ENCODE results near the gene NKTR. TPM values are rescaled to one million over a fixed set of nuclear protein-coding genes. Genes with fewer than 3 reads are reported as not detected.

Gene NKTR
- total and polyA plus RNA-seq, 2 experiments from 2014 or later: 81.3 to 117 TPM

DNA sequence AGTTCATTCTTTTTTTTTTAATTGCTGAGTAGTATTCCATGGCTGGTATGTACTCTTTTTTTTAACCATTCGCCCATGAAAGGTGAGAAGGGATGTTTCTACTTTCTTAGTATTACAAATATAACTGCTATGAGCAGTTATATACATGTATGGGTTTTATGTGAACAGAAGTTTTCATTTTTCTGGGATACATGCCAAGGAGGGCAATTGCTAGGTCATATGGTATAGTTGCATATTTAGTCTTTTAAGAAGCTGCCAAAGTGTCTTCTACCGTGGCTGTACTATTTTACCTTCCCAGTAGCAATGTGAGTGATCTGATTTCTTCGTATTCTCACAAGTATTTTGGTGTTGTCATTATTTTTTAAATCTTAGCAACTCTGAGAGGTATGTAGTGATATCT lies 73.7 kb downstream of the NKTR start (continued):
- TF ChIP-seq, protein P1, sequence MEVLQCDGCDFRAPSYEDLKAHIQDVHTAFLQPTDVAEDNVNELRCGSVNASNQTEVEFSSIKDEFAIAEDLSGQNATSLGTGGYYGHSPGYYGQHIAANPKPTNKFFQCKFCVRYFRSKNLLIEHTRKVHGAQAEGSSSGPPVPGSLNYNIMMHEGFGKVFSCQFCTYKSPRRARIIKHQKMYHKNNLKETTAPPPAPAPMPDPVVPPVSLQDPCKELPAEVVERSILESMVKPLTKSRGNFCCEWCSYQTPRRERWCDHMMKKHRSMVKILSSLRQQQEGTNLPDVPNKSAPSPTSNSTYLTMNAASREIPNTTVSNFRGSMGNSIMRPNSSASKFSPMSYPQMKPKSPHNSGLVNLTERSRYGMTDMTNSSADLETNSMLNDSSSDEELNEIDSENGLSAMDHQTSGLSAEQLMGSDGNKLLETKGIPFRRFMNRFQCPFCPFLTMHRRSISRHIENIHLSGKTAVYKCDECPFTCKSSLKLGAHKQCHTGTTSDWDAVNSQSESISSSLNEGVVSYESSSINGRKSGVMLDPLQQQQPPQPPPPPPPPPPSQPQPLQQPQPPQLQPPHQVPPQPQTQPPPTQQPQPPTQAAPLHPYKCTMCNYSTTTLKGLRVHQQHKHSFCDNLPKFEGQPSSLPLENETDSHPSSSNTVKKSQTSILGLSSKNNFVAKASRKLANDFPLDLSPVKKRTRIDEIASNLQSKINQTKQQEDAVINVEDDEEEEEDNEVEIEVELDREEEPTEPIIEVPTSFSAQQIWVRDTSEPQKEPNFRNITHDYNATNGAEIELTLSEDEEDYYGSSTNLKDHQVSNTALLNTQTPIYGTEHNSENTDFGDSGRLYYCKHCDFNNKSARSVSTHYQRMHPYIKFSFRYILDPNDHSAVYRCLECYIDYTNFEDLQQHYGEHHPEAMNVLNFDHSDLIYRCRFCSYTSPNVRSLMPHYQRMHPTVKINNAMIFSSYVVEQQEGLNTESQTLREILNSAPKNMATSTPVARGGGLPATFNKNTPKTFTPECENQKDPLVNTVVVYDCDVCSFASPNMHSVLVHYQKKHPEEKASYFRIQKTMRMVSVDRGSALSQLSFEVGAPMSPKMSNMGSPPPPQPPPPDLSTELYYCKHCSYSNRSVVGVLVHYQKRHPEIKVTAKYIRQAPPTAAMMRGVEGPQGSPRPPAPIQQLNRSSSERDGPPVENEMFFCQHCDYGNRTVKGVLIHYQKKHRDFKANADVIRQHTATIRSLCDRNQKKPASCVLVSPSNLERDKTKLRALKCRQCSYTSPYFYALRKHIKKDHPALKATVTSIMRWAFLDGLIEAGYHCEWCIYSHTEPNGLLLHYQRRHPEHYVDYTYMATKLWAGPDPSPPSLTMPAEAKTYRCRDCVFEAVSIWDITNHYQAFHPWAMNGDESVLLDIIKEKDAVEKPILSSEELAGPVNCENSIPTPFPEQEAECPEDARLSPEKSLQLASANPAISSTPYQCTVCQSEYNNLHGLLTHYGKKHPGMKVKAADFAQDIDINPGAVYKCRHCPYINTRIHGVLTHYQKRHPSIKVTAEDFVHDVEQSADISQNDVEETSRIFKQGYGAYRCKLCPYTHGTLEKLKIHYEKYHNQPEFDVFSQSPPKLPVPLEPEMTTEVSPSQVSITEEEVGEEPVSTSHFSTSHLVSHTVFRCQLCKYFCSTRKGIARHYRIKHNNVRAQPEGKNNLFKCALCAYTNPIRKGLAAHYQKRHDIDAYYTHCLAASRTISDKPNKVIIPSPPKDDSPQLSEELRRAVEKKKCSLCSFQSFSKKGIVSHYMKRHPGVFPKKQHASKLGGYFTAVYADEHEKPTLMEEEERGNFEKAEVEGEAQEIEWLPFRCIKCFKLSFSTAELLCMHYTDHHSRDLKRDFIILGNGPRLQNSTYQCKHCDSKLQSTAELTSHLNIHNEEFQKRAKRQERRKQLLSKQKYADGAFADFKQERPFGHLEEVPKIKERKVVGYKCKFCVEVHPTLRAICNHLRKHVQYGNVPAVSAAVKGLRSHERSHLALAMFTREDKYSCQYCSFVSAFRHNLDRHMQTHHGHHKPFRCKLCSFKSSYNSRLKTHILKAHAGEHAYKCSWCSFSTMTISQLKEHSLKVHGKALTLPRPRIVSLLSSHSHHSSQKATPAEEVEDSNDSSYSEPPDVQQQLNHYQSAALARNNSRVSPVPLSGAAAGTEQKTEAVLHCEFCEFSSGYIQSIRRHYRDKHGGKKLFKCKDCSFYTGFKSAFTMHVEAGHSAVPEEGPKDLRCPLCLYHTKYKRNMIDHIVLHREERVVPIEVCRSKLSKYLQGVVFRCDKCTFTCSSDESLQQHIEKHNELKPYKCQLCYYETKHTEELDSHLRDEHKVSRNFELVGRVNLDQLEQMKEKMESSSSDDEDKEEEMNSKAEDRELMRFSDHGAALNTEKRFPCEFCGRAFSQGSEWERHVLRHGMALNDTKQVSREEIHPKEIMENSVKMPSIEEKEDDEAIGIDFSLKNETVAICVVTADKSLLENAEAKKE (CRISPR knock-in tag; IDR thresholded peaks at IDR 0.05): no peak
- TF ChIP-seq, protein P2, sequence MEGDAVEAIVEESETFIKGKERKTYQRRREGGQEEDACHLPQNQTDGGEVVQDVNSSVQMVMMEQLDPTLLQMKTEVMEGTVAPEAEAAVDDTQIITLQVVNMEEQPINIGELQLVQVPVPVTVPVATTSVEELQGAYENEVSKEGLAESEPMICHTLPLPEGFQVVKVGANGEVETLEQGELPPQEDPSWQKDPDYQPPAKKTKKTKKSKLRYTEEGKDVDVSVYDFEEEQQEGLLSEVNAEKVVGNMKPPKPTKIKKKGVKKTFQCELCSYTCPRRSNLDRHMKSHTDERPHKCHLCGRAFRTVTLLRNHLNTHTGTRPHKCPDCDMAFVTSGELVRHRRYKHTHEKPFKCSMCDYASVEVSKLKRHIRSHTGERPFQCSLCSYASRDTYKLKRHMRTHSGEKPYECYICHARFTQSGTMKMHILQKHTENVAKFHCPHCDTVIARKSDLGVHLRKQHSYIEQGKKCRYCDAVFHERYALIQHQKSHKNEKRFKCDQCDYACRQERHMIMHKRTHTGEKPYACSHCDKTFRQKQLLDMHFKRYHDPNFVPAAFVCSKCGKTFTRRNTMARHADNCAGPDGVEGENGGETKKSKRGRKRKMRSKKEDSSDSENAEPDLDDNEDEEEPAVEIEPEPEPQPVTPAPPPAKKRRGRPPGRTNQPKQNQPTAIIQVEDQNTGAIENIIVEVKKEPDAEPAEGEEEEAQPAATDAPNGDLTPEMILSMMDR (conservative IDR thresholded peaks at IDR 0.05; ENCODE audit: low read depth in 2 of 2): no peak

DNA sequence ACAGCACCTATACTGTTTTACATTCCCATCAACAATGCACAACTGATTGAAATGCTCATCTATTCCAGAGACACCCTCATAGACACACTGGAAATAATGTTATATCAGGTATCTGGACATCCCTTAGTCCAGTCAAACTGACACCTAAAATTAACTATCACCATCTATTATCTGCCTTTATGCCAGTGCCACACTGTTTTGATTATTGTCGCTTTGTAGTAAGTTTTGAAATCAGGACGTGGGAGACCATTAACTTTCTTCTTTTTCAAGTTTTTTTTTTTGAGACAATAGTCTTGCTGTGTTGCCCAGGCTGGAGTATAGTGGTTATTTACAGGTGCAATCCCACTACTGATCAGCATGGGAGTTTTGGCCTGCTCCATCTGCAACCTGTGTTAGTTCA lies 75.4 kb downstream of the NKTR start:
- 0 out of 2 replicates have a peak, but pooled peaks cover 9% of the 10 kb centered on the region for H3K9me2 ChIP-seq (ENCODE audit: insufficient read depth)
- Mint-ChIP-seq H3K9me3 (peaks cover 11% of the 10 kb centered on the region; the same call in 1 of the 3 replicates), H3K4me3 (no peak overlapping the region), H3K27me3 (ENCODE audit: insufficient read depth, low read depth, poor library complexity) (no peaks in the 10 kb centered on the region), H3K36me3 (ENCODE audit: low read depth) (no peaks in the 10 kb centered on the region), H3K4me1 (peaks cover 2% of the 10 kb centered on the region; the same call in 2 of the 3 replicates), H3K27ac (no peak overlapping the region)
- no peaks in the 10 kb centered on the region for H3K4me1 ChIP-seq (ENCODE audit: insufficient read depth)
- H2AFZ ChIP-seq: no peak overlapping the region
- no peak for DNase-seq (ENCODE audit: low spot score)
- ATAC-seq: no peak
- H3K4me3 ChIP-seq: no peak overlapping the region
- no peak overlapping the region for H3K27ac ChIP-seq (ENCODE audit: low read depth)
- no peaks in the 10 kb centered on the region for H3K79me2 ChIP-seq (replicated peaks; ENCODE audit: insufficient read depth)
- no peaks in the 10 kb centered on the region for H4K20me1 ChIP-seq (replicated peaks; ENCODE audit: insufficient read depth)
- H3K36me3 ChIP-seq (ENCODE audit: insufficient read depth): no peaks in the 10 kb centered on the region
- no peaks in the 10 kb centered on the region for H3K27me3 ChIP-seq (ENCODE audit: insufficient read depth)
- no peak overlapping the region for H3K4me2 ChIP-seq
- no peaks in the 10 kb centered on the region for H3F3A ChIP-seq (replicated peaks; ENCODE audit: low read depth)
- TF ChIP-seq ZNF331 (CRISPR knock-in tag; IDR thresholded peaks at IDR 0.05; ENCODE audit: low read depth) (no peak), STAT1 (IDR thresholded peaks at IDR 0.05; ENCODE audit: unreplicated experiment) (no peak)
- TF ChIP-seq, protein P3, sequence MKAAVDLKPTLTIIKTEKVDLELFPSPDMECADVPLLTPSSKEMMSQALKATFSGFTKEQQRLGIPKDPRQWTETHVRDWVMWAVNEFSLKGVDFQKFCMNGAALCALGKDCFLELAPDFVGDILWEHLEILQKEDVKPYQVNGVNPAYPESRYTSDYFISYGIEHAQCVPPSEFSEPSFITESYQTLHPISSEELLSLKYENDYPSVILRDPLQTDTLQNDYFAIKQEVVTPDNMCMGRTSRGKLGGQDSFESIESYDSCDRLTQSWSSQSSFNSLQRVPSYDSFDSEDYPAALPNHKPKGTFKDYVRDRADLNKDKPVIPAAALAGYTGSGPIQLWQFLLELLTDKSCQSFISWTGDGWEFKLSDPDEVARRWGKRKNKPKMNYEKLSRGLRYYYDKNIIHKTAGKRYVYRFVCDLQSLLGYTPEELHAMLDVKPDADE (IDR thresholded peaks at IDR 0.05): no peak
- TF ChIP-seq, protein P4, sequence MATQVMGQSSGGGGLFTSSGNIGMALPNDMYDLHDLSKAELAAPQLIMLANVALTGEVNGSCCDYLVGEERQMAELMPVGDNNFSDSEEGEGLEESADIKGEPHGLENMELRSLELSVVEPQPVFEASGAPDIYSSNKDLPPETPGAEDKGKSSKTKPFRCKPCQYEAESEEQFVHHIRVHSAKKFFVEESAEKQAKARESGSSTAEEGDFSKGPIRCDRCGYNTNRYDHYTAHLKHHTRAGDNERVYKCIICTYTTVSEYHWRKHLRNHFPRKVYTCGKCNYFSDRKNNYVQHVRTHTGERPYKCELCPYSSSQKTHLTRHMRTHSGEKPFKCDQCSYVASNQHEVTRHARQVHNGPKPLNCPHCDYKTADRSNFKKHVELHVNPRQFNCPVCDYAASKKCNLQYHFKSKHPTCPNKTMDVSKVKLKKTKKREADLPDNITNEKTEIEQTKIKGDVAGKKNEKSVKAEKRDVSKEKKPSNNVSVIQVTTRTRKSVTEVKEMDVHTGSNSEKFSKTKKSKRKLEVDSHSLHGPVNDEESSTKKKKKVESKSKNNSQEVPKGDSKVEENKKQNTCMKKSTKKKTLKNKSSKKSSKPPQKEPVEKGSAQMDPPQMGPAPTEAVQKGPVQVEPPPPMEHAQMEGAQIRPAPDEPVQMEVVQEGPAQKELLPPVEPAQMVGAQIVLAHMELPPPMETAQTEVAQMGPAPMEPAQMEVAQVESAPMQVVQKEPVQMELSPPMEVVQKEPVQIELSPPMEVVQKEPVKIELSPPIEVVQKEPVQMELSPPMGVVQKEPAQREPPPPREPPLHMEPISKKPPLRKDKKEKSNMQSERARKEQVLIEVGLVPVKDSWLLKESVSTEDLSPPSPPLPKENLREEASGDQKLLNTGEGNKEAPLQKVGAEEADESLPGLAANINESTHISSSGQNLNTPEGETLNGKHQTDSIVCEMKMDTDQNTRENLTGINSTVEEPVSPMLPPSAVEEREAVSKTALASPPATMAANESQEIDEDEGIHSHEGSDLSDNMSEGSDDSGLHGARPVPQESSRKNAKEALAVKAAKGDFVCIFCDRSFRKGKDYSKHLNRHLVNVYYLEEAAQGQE (IDR thresholded peaks at IDR 0.05; ENCODE audit: unreplicated experiment): no peak

All from GM23338 (cell line).